Transverse colon (tissue), 4 donors: ENCODE results near the gene LRR1. TPM values are rescaled to one million over a fixed set of nuclear protein-coding genes. Genes with fewer than 3 reads are reported as not detected.
A peak's percentile ranks its signal among the peaks of the same experiment; 100 is the strongest.
"Not testable (repeated sequence)": the region's sequence is repeated elsewhere in the genome, so short reads cannot be mapped to it uniquely, and the experiment has no call there.

ENCODE experiments used
- DNase-seq: peaks from one replicate; pipeline ENCODE4 v3.0.0-alpha.2; 2019
- H3K27ac ChIP-seq, 4 donors: fragments of 200-600 bp; sonication (generic); 2 replicates each; pipeline ENCODE4 v1.5.1; 2016 to 2018; ENCODE audit warnings: inconsistent platforms in 4 of 4
- H3K27me3 ChIP-seq: fragments of 200-600 bp; sonication (generic); 2 replicates; pipeline ENCODE4 v1.5.1; 2017; ENCODE audit warnings: inconsistent platforms
- H3K36me3 ChIP-seq, 4 donors: fragments of 200-600 bp; sonication (generic); 2 replicates each; pipeline ENCODE4 v1.5.1; 2017 to 2019; ENCODE audit warnings: inconsistent platforms in 4 of 4
- H3K4me1 ChIP-seq, 4 donors: fragments of 200-600 bp; sonication (generic); 2 replicates each; pipeline ENCODE4 v1.5.1; 2017 to 2020; ENCODE audit warnings: inconsistent platforms in 4 of 4
- H3K4me3 ChIP-seq, 4 donors: fragments of 200-600 bp; sonication (generic); 1 replicate in 1 of 4; 2 replicates in 3 of 4; pipeline versions ENCODE4 v1.5.1 to v1.6.1; 2017 to 2019; ENCODE audit warnings: inconsistent platforms in 4 of 4
- H3K9me3 ChIP-seq, 2 donors: fragments of 200-600 bp; sonication (generic); 2 replicates each; pipeline ENCODE4 v1.5.1; 2017 to 2019; ENCODE audit warnings: inconsistent platforms in 2 of 2
- EP300 ChIP-seq: sonication (generic); formaldehyde crosslinking; IDR thresholded peaks from one replicate; pipeline ENCODE4 v1.6.1; 2017; ENCODE audit warnings: antibody characterized with exemption, low read depth
- POLR2A ChIP-seq: fragments of 450-650 bp; IDR thresholded peaks from one replicate; pipeline ENCODE4 v1.6.1; 2016; ENCODE audit warnings: antibody characterized with exemption, mild to moderate bottlenecking, moderate library complexity
- POLR2AphosphoS5 ChIP-seq, 3 donors: sonication (generic); formaldehyde crosslinking; IDR thresholded peaks; one replicate each; pipeline ENCODE4 v1.6.1; 2016; ENCODE audit warnings: antibody characterized with exemption in 3 of 3
- WGBS, 2 donors: methylation state at CpG; one replicate each; pipeline ENCODE4 v1.1.5; 2018; ENCODE audit warnings: low coverage in 1 of 2; 5-methylcytosine and 5-hydroxymethylcytosine counted together
- in situ Hi-C, 4 donors: fragments of 200-750 bp; cut with MboI; loops; one replicate each; pipeline versions ENCODE4 v1.15.0 to v1.15.1; 2017; ENCODE audit warnings: low sequenced_read_pairs in 3 of 4, low pct_ligation_motif_present in 1 of 4, low pct_unique_long_range_greater_than_20kb in 1 of 4
- intact Hi-C: fragments of 100-400 bp; cut with DNase I; formaldehyde crosslinking; loops from one replicate; pipeline ENCODE4 v1.15.1; 2023; ENCODE audit warnings: low total_unique reads
- small RNA-seq, 4 donors: library from RNA; depleted of rRNA; stranded (forward); fragments of <200 nt; gene quantifications; one replicate each; pipeline ENCODE3, GENCODE V24; 2016
- total RNA-seq, 4 donors: library from RNA; depleted of rRNA; stranded (reverse); fragments of >200 nt; gene quantifications; one replicate each; pipeline ENCODE4 v1.1.0, GENCODE V29; 2016
- TF ChIP-seq, protein P1 (sequence below), 5 experiments: fragments of 200-600 bp in 3 of 5; fragments of 450-650 bp in 2 of 5; sonication (generic) in 3 of 5; IDR thresholded peaks; 1 replicate in 2 of 5; 2 replicates in 3 of 5; pipeline ENCODE4 v1.5.1; 2016 to 2017; ENCODE audit warnings: antibody characterized with exemption in 5 of 5, inconsistent platforms in 3 of 5, mild to moderate bottlenecking in 2 of 5, moderate library complexity in 1 of 5

Gene LRR1
- total RNA-seq, 4 donors from 2014 or later = 3.0 to 17.1 (median 12.4) TPM; not detected in 1

DNA sequence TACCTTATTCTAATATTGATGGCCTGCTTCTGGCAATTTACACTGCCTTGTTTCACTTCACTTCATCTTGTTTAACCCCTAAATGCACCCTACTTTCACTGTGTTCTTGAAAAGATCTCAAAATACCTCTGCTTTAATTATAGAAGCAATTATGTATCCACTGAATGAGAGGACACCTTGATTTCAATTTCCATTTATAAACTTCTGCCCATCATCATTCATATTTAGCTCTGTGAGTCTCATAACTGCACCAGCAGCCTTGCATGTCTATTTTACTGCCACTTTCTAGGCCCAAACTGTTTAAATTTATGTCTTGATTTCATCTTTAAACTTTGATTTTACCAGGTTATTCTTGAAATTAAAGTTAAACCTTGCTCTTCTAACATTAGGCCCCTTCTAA is 43.4 kb downstream of the LRR1 start:
- H3K4me1 ChIP-seq = peaks cover 16 to 34% (median 23%) of the 10 kb centered on the region in 4 donors
- intact Hi-C loops = no loop called here
- DNase-seq = no peak

DNA sequence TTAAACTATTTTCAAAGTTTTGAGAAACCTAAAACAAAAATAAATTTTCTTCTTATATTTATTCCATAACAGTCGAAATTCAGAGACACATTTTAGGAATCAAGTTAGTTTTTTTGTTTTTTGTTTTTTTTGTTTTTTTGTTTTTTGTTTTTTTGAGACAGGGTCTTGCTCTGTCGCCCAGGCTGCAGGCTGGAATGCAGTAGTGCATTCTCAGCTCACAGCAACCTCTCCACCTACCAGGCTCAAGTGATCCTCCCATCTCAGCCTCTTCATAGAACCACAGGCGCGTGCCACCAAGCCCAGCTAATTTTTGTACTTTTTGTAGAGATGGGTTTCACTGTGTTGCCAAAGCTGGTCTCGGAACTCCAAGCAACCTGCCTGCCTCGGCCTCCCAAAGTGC is 54.8 kb downstream of the LRR1 start:
- intact Hi-C loops (no loop called here), in situ Hi-C loops (no loop called here)
- Histone ChIP-seq H3K4me3 (no peak overlapping the region), H3K27me3 (no peaks in the 10 kb centered on the region), H3K9me3 (no peaks in the 10 kb centered on the region), H3K36me3 (no peaks in the 10 kb centered on the region), H3K27ac (no peak overlapping the region), H3K4me1 (peaks cover 0 to 9% (median 1%) of the 10 kb centered on the region in 4 donors)
- 98 to 99% methylated on average over 6 of the region's 6 CpGs for WGBS, 2 donors
- TF ChIP-seq POLR2A = no peak
- no peak for DNase-seq

More for the DNA sequence above, 43.4 kb downstream of the LRR1 start:
- Histone ChIP-seq H3K9me3 (no peaks in the 10 kb centered on the region), H3K27me3 (no peaks in the 10 kb centered on the region), H3K36me3 (no peaks in the 10 kb centered on the region), H3K27ac (peak overlapping the region; percentile 74 to 83 (median 78)), H3K4me3 (peak overlapping the region in 1 of 4 donors; percentile 18)
- in situ Hi-C loops = loop anchor here in 3 of 4 donors (25.0 kb wide), 3 partner anchors 120 to 470 kb away; partner anchors contain the start of genes KLHDC2 (in 1 of the 3) and VCPKMT (in 1 of the 3)
- TF ChIP-seq, protein P1, sequence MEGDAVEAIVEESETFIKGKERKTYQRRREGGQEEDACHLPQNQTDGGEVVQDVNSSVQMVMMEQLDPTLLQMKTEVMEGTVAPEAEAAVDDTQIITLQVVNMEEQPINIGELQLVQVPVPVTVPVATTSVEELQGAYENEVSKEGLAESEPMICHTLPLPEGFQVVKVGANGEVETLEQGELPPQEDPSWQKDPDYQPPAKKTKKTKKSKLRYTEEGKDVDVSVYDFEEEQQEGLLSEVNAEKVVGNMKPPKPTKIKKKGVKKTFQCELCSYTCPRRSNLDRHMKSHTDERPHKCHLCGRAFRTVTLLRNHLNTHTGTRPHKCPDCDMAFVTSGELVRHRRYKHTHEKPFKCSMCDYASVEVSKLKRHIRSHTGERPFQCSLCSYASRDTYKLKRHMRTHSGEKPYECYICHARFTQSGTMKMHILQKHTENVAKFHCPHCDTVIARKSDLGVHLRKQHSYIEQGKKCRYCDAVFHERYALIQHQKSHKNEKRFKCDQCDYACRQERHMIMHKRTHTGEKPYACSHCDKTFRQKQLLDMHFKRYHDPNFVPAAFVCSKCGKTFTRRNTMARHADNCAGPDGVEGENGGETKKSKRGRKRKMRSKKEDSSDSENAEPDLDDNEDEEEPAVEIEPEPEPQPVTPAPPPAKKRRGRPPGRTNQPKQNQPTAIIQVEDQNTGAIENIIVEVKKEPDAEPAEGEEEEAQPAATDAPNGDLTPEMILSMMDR (IDR thresholded peaks at IDR 0.05) = no peak
- TF ChIP-seq POLR2AphosphoS5 (IDR thresholded peaks at IDR 0.05) = peak in 1 of 3 donors; percentile 9

DNA sequence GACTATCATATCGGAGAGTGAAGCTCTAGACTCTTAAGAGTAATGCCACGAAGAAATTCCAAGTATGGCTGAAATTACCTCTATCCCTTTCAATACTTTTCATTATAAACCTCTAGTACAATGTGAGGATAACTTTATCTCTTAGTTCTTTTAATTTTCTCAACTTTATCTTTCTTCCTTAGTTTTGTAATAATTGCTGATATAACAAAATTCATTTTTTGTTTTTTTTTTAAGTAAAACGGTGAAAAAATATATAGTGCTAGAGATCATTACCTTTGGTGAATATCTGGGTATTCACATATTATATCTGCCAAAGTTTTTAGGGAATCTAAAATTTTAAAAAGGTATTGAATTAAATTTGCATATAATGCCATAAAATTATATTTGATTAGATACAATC is 55.8 kb downstream of the LRR1 start:
- WGBS, 2 donors = 94 to 99% methylated on average over 3 of the region's 3 CpGs
- no peak overlapping the region for H3K27ac ChIP-seq
- in situ Hi-C loops = no loop called here
- H3K9me3 ChIP-seq = no peaks in the 10 kb centered on the region
- intact Hi-C loops = no loop called here
- no peaks in the 10 kb centered on the region for H3K27me3 ChIP-seq
- no peak for DNase-seq
- peaks cover 0 to 15% (median 5%) of the 10 kb centered on the region in 4 donors for H3K4me1 ChIP-seq
- H3K4me3 ChIP-seq = no peak overlapping the region
- H3K36me3 ChIP-seq = no peaks in the 10 kb centered on the region
- TF ChIP-seq EP300 (no peak), POLR2A (no peak), POLR2AphosphoS5 (IDR thresholded peaks at IDR 0.05) (no peak)
- TF ChIP-seq, protein P1 (IDR thresholded peaks at IDR 0.05) = no peak

DNA sequence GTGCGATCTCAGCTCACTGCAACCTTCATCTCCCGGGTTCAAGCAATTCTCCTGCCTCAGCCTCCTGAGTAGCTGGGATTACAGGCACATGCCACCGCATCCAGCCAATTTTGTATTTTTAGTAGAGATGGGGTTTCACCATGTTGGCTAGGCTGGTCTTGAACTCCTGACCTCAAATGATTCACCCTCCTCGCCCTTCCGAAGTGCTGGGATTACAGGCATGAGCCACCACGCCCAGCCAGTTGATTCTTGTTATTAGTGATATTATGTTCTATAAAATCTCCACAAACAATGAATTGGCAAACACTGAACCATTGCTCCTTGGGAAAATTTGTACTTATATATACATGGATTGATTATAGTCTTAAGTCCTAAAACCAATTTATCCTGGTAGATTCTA is 58.8 kb downstream of the LRR1 start:
- H3K4me3 ChIP-seq, in situ Hi-C loops, H3K36me3 ChIP-seq, H3K9me3 ChIP-seq, H3K27ac ChIP-seq, intact Hi-C loops, H3K27me3 ChIP-seq: not testable (repeated sequence)
- DNase-seq = peak; percentile 17
- 71 to 80% methylated on average over 6 of the region's 6 CpGs for WGBS, 2 donors
- H3K4me1 ChIP-seq = peaks cover 0 to 18% (median 9%) of the 10 kb centered on the region in 4 donors

DNA sequence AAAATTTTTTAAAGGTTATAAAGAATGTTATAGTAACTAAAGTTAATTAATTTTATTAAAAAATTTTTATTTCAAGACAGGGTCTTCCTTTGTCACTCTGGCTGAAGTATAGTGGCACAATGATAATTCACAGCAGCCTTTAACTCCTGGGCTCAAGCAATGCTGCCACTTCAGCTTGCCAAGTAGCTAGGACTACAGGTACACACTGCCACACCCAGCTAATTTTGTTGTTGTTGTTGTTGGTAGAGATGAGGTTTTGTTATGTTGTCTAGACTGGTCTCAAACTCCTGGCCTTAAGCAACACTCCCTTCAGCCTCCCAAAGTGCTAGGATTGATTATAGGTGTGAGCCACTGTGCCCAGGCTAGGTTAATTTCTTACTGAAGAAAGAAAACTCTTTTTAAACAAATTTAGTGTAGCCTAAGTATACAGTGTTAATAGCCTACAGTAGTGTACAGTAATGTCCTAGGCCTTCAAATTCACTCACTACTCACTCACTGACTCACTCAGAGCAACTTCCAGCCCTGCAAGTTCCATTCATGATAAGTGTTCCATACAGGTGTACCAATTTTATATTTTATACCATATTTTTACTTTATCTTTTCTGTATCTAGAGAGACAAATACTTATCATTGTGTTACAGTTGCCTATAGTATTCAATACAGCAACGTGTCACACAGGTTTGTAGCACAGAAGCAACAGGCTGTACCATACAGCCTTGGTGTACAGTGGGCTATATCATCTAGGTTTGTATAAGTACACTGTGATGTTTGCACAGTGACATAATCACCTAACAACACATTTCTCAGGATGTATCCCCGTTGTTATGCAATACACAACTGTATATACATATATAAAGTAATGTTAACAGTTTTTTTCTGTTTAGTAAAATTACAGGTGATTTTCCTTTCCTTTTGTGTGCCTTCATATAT is 61.1 kb downstream of the LRR1 start:
- 55 to 56% methylated on average over 2 of the region's 2 CpGs for WGBS, 2 donors
- peaks cover 0 to 18% (median 9%) of the 10 kb centered on the region in 4 donors for H3K4me1 ChIP-seq
- in situ Hi-C loops (no loop called here), intact Hi-C loops (no loop called here)
- no peak overlapping the region for H3K4me3 ChIP-seq
- no peak for DNase-seq
- TF ChIP-seq POLR2AphosphoS5 (IDR thresholded peaks at IDR 0.05) = no peak
- no peak for TF ChIP-seq EP300
- H3K9me3 ChIP-seq = no peaks in the 10 kb centered on the region
- no peaks in the 10 kb centered on the region for H3K36me3 ChIP-seq
- no peaks in the 10 kb centered on the region for H3K27me3 ChIP-seq
- peak overlapping the region; percentile 24 to 71 (median 50) for H3K27ac ChIP-seq

Small RNA genes within 50 kb of the gene (small RNA-seq; reads per million reads assigned to genes)
- gene AL139099.3 = 0 reads per million in 4 donors
- gene AL139099.4 = 0 reads per million in 4 donors
- 0 reads per million in 4 donors for gene RF00019
- gene RNA5SP384 = 0 reads per million in 4 donors

Other genes with a start within 250 kb of the LRR1 start
- 1,000 to 10,000 TPM; 2,435 to 6,129 (median 4,291) TPM for gene RPS29, start 12.6 kb upstream of the LRR1 start, total RNA-seq
- gene RPL36AL, start 21.7 kb downstream of the LRR1 start, total RNA-seq = 100 to 1,000 TPM in 2 of 4 donors, 10 to 100 TPM in 2; 22.8 to 248 (median 137) TPM
- gene MGAT2, start 21.9 kb downstream of the LRR1 start, total RNA-seq = 10 to 100 TPM; 24.3 to 62.3 (median 49.2) TPM
- gene DNAAF2, start 36.3 kb downstream of the LRR1 start, total RNA-seq = 10 to 100 TPM in 3 of 4 donors, 1 to 10 TPM in 1; 9.6 to 21.7 (median 19.4) TPM
- gene POLE2, start 89.3 kb downstream of the LRR1 start, total RNA-seq = 1 to 10 TPM in 2 of 4 donors, not detected in 2; 5.7 to 9.2 TPM
- 1 to 10 TPM; 4.0 to 9.4 (median 7.9) TPM for gene KLHDC1, start 94.2 kb downstream of the LRR1 start, total RNA-seq
- 100 to 1,000 TPM in 3 of 4 donors, 10 to 100 TPM in 1; 88.6 to 113 (median 109) TPM for gene KLHDC2, start 169.2 kb downstream of the LRR1 start, total RNA-seq